Hematopoietic multipotent progenitor cell treated with erythropoietin and hydrocortisone succinate and interleukin-3 and kit ligand, for 17 days (in vitro differentiated cells): Measurements from ENCODE around the gene PPP2R5A.
"Not testable (repeated sequence)": the region's sequence is repeated elsewhere in the genome, so short reads cannot be mapped to it uniquely, and the experiment has no call there.

Experiments
- DNase-seq: peaks from one replicate; pipeline ENCODE4 v3.0.0-alpha.2; 2015; ENCODE audit warnings: low spot score

PPP2R5A gene

GRCh38 chr1:212297338-212297737 lies 12.1 kb downstream of the PPP2R5A start:
- DNase-seq: no peak

- DNase-seq: no peak
These were observed 16.4 kb downstream of the PPP2R5A start for GRCh38 chr1:212301580-212301979.

- DNase-seq: no peak
These were observed 17.7 kb downstream of the PPP2R5A start for GRCh38 chr1:212302745-212303383.

GRCh38 chr1:212305342-212305741 lies 20.1 kb downstream of the PPP2R5A start:
- no peak for DNase-seq

- DNase-seq: not testable (repeated sequence)
These were observed 20.8 kb downstream of the PPP2R5A start for GRCh38 chr1:212305984-212306452.

GRCh38 chr1:212309967-212310366 lies 24.8 kb downstream of the PPP2R5A start:
- no peak for DNase-seq

- no peak for DNase-seq
These were observed 25.2 kb downstream of the PPP2R5A start for GRCh38 chr1:212310383-212310782.

- DNase-seq: no peak
These were observed 26.8 kb downstream of the PPP2R5A start for GRCh38 chr1:212311836-212312497.

GRCh38 chr1:212313616-212314015 lies 28.4 kb downstream of the PPP2R5A start:
- no peak for DNase-seq

GRCh38 chr1:212315184-212315583 lies 30.0 kb downstream of the PPP2R5A start:
- no peak for DNase-seq

- peak; percentile 53 for DNase-seq
These were observed 30.7 kb downstream of the PPP2R5A start for GRCh38 chr1:212315907-212316306.

- no peak for DNase-seq
These were observed 32.7 kb downstream of the PPP2R5A start for GRCh38 chr1:212317916-212318315.

GRCh38 chr1:212321031-212321430 lies 35.8 kb downstream of the PPP2R5A start:
- DNase-seq: not testable (repeated sequence)

- DNase-seq: no peak
These were observed 37.9 kb downstream of the PPP2R5A start for GRCh38 chr1:212323066-212323465.

GRCh38 chr1:212326541-212326940 lies 41.3 kb downstream of the PPP2R5A start:
- no peak for DNase-seq

- no peak for DNase-seq
These were observed 43.0 kb downstream of the PPP2R5A start for GRCh38 chr1:212328248-212328647.

GRCh38 chr1:212329105-212329504 lies 43.9 kb downstream of the PPP2R5A start:
- no peak for DNase-seq

GRCh38 chr1:212341090-212341489 lies 55.9 kb downstream of the PPP2R5A start:
- no peak for DNase-seq

- DNase-seq: no peak
These were observed 59.7 kb downstream of the PPP2R5A start for GRCh38 chr1:212344905-212345304.

- no peak for DNase-seq
These were observed 61.4 kb downstream of the PPP2R5A start for GRCh38 chr1:212346601-212347000.

- DNase-seq: peak; percentile 61
These were observed 66.6 kb downstream of the PPP2R5A start for GRCh38 chr1:212351588-212352362.

- DNase-seq: peak; percentile 21
These were observed 68.0 kb downstream of the PPP2R5A start for GRCh38 chr1:212353181-212353580.

GRCh38 chr1:212354464-212354863 lies 69.3 kb downstream of the PPP2R5A start:
- no peak for DNase-seq
